ENCODE measurements around the gene GPR6.

- no peak for TF ChIP-seq CTCF (conservative IDR thresholded peaks at IDR 0.05 in 1 of 2, IDR thresholded peaks at IDR 0.05 in 1 of 2; ENCODE audit: low read depth in 1 of 2, low read length in 2 of 2)
- no peak for TF ChIP-seq EZH2 (IDR thresholded peaks at IDR 0.05; ENCODE audit: low read length, missing control alignments)
Observed at GRCh38 chr6:109945091-109945490, 33.0 kb upstream of the GPR6 start.
